NCI-H1930 (cell line): ENCODE data around the gene KMT2B.
"Not testable (repeated sequence)": the region's sequence is repeated elsewhere in the genome, so short reads cannot be mapped to it uniquely, and the experiment has no call there.

Experiments
- DNase-seq, 2 experiments: peaks; one replicate each; lab custom pipeline; 2025; lab: John Stamatoyannopoulos, UW

Gene KMT2B

DNA sequence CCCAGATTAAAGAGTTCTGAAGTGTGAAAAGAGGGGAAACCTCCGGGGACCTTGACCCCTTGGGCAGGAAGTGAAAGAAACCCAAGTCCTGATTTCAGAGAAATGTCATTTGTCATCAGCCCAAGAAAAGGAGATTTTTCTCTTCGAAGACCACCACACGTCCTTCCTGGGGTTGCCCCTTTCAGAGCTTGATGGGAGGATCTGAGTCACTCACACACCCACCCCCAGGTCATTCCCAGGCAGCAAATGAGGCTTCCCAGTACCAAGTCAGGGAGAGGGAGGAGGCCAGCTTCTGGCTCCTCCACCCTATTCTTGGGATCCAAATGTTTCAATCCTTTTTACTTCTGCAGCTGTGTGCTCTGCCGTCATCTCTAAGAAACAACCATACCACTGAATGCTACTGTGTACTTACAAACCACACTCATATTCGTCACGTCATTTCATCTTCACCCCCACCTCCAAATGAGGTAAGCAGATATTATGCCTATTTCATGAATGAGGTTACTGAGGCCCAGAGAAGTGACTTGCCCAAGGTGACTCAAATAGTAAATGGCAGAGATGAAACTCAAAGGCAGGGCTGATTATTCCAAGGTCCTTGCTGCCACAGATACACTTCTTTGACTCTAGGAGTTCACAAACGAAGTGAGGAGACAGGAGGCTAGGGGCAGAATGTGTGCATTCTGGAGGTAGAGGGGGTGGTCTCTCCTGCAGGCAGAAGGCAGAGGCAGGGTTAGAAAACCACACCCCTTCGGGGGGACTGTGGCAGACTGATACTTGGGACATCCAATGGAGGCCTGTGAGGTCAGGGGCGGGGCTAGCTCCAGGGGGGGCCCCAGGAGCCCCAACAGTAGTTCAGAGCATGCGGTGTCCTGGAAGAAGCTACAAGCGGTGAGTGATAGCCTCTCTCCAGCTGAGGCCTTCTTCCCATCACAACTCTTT lies 5.0 kb upstream of the KMT2B start:
- no peak for DNase-seq

DNA sequence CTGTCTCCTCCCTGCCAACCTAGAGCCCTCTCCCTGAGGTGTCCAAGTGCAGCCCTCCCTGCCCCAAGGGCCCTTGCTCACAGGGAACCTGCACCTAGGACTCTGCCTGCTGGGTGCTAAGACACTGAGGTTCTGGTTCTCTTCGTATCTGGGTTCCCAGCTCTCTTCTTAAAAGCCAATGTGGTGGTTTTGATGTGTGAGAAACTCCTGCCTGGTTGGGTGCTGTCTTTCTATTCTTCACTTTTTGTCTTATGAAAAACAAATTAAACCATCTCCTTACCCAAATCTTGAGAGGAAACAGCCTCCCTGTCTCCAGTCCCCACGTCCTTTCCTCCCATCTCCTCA lies 4.3 kb upstream of the KMT2B start:
- no peak for DNase-seq

DNA sequence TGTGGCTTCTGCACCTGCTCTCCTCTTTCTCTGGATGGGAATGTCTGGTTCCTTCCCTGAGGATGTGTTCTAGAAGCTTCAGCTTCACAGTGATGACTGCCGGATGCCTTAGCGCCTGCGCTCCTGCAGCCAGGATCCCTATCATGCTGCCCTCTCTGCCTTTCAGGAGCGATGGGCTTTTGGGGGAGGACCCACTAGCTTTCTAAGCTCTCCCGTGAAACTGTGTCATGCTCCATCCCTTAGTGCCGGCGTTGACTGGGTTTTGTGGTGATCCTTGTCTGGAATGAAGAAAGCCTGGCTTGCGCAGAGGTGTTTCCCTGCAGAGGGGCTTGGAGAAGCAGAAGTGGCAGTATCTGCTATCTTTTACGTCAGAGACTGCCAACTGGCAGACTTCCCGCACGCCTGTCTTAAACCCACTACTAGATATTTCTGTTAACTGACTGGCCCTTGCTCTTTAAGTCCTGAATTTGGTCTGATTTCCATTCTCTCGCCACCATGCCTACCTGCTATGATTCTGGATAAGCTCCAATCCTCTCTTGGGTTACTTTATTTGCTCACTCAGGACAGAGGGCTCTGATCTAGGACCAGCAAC lies 3.8 kb upstream of the KMT2B start:
- DNase-seq: no peak

DNA sequence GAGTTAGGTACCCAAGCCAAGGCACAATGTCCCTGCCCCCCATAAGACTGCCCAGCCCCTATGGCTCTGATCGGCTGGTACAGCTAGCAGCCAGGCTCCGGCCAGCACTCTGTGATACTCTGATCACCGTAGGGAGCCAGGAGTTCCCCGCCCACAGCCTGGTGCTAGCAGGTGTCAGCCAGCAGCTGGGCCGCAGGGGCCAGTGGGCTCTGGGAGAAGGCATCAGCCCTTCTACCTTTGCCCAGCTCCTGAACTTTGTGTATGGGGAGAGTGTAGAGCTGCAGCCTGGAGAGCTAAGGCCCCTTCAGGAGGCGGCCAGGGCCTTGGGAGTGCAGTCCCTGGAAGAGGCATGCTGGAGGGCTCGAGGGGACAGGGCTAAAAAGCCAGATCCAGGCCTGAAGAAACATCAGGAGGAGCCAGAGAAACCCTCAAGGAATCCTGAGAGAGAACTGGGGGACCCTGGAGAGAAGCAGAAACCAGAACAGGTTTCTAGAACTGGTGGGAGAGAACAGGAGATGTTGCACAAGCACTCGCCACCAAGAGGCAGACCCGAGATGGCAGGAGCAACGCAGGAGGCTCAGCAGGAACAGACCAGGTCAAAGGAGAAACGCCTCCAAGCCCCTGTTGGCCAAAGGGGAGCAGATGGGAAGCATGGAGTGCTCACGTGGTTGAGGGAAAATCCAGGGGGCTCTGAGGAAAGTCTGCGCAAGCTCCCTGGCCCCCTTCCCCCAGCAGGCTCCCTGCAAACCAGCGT lies 3.0 kb upstream of the KMT2B start:
- DNase-seq: no peak

DNA sequence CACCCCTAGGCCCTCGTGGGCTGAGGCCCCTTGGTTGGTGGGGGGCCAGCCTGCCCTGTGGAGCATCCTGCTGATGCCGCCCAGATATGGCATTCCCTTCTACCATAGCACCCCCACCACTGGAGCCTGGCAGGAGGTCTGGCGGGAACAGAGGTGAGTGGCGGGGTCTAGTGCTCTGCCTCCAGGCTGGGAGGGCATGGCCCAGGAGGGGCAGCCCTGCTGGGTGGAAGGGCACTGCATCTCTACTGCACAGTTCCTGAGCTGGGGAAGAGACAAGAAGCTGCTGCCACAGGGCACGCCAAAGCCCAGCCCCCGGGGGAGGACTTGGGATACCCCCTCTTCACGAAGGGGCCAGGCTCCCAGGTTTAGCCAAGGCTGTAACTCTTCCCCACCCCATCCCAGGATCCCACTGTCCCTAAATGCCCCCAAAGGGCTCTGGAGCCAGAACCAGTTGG lies 2.4 kb upstream of the KMT2B start:
- DNase-seq: no peak

DNA sequence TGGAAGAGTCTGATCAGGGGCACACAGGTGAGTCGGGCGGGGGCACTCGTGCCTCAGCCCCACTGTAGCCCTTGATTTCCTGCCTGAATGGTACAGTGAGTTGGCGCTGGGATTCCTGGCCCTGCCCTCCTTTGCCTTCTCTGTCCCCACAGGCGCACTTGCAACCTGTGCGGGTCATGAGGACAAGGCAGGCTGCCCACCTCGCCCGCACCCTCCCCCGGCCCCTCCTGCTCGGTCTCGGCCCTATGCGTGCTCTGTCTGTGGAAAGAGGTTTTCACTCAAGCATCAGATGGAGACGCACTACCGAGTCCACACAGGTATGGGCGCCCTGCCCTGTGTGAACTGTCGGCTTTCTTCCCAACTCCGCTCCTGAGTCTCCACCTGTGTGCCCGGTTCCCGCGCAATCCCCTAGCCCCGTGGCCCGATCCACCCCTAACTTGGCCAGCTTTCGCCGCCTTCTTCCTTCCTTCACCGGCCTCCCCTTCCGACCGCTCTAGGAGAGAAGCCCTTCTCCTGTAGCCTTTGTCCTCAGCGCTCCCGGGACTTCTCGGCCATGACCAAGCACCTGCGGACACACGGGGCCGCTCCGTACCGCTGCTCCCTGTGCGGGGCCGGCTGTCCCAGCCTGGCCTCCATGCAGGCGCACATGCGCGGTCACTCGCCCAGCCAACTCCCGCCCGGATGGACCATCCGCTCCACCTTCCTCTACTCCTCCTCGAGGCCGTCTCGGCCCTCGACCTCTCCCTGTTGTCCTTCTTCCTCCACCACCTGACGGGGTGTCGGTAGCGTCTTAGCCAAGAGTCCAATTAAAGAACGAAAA lies 1.6 kb upstream of the KMT2B start:
- DNase-seq: no peak

DNA sequence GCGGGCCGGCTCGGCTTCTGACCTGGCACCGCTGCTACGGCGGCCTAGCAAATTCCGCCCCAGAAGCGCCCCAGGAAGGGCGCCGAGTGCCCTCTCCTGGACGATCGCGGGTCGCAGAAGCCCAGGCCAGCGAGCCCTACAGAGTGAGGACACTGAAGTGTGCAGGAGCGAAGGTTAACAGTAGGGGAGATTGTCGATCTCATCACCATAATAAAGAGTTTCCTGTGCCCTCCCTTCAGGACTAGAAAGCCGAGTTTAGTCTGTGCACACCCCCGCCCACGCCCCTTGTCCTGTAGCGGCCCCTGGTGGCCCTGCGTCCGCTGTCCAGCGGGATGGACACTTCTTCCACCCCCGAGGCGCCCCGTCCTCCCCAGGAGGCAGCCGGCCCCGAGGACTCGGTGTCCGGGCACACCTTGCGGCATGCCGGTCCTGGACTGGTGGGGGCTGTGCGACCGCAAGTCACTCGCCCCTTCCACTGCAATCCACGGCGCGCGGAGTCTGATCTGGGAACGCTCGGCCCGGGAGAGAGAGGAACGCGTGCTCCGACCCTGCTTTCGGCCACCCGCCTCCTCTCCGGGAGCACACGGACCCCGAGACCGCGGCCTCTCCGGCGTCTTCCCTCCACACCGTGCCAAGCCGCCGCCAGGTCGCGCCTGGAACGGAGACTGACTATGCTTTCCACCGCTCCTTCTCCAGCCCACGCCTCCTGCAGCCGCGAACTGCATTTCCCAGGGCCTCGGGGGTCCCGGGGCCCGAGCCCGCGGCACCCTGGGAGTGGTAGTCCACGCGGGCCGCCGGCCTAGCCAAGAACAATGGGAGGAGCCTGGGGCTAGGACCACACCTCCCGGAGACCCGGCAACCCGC lies 770 bp upstream of the KMT2B start:
- peak; percentile 83 to 87 for DNase-seq

DNA sequence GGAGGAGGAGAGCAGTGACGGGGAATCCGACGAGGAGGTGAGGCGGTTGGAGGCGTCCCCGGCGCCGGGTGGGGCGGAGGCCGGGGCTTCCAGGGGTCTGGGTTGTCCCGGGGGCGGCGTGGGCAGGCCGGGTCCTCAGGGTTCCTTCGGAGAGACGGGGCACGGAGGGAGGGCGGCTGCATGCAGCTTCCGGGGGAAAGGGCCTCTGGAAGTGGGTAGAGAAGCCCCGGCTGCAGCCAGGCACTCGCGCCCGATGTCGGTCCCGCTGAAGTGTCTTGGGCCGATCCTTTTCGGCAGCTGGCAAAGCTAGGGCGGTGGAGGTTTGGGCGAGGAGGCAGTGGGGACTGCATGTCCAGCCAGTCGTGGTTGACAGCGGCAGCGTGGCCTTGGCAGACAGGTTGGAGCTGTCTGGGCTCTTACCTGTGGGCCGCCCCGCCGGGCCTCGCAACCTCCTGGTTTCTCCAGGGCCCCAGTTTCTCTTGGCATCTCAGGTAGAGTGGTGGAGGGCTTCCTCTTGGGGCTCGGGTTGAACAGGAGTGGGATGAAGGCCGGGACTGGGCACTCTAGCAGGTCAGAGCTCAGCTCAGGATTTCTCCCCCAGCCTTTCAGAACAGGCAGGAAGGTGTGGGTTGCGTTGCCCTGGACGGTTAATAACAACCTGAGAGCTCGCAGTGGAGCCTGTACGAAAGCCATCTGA lies 690 bp downstream of the KMT2B start:
- no peak for DNase-seq

DNA sequence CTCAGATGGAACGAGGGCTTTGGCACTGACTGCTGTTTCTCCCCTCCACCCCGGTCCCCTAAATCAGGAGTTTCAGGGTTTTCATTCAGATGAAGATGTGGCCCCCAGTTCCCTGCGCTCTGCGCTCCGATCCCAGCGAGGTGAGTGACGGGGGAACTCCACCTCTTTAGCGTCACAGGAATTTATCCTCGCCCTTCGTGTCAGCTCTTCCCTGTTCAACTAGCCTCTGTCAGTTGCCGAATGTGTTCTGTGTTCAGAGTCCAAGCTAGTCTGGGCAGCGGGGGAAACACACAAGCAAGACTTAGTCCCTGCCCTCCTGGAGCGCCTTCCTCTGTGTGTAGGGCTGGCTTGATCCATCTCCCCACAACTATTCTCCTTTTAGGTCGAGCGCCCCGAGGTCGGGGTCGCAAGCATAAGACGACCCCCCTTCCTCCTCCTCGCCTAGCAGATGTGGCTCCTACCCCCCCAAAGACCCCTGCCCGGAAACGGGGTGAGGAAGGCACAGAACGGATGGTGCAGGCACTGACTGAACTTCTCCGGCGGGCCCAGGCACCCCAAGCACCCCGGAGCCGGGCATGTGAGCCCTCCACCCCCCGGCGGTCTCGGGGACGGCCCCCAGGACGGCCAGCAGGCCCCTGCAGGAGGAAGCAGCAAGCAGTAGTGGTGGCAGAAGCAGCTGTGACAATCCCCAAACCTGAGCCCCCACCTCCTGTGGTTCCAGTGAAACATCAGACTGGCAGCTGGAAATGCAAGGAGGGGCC lies 1.8 kb downstream of the KMT2B start:
- no peak for DNase-seq

DNA sequence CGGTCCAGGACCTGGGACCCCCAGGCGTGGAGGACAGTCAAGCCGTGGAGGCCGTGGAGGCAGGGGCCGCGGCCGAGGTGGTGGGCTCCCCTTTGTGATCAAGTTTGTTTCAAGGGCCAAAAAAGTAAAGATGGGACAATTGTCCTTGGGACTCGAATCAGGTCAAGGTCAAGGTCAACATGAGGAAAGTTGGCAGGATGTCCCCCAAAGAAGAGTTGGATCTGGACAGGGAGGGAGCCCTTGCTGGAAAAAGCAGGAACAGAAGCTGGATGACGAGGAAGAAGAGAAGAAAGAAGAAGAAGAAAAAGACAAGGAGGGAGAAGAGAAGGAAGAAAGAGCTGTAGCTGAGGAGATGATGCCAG lies 2.3 kb downstream of the KMT2B start:
- no peak for DNase-seq

DNA sequence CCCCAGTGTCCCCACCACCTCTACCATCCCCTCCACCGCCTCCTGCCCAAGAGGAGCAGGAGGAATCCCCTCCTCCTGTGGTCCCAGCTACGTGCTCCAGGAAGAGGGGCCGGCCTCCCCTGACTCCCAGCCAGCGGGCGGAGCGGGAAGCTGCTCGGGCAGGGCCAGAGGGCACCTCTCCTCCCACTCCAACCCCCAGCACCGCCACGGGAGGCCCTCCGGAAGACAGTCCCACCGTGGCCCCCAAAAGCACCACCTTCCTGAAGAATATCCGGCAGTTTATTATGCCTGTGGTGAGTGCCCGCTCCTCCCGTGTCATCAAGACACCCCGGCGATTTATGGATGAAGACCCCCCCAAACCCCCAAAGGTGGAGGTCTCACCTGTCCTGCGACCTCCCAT lies 2.8 kb downstream of the KMT2B start:
- DNase-seq: no peak

DNA sequence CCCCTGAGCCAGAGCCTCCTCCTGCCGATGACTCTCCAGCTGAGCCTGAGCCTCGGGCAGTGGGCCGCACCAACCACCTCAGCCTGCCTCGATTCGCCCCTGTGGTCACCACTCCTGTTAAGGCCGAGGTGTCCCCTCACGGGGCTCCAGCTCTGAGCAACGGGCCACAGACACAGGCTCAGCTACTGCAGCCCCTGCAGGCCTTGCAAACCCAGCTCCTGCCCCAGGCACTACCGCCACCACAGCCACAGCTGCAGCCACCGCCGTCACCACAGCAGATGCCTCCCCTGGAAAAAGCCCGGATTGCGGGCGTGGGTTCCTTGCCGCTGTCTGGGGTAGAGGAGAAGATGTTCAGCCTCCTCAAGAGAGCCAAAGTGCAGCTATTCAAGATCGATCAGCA lies 3.6 kb downstream of the KMT2B start:
- no peak for DNase-seq

DNA sequence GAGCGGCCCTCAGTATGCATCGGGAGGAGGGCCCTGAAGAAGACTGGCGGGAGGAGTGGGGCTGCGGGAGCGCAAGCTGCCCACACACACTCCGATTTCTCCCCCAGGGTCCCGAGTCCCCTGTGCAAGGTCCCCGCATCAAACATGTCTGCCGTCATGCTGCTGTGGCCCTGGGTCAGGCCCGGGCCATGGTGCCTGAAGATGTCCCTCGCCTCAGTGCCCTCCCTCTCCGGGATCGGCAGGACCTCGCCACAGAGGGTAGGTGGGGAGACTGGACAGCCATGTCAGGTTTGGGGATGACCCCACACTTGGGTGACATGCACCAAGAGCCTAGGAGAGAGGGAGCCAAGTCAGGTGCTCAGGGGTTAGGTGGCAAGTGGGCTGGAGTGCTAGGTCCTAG lies 4.7 kb downstream of the KMT2B start:
- no peak for DNase-seq

DNA sequence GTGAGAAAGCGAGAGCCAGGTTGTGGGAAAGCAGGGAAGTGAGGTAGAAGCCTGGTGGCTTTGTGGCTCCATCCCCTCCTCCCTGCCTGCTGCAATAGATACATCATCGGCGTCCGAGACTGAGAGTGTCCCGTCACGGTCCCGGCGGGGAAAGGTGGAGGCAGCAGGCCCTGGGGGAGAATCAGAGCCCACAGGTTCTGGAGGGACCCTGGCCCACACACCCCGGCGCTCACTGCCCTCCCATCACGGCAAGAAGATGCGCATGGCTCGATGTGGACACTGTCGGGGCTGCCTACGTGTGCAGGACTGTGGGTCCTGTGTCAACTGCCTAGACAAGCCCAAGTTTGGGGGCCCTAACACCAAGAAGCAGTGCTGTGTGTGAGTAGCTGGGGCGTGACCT lies 5.1 kb downstream of the KMT2B start:
- no peak for DNase-seq

DNA sequence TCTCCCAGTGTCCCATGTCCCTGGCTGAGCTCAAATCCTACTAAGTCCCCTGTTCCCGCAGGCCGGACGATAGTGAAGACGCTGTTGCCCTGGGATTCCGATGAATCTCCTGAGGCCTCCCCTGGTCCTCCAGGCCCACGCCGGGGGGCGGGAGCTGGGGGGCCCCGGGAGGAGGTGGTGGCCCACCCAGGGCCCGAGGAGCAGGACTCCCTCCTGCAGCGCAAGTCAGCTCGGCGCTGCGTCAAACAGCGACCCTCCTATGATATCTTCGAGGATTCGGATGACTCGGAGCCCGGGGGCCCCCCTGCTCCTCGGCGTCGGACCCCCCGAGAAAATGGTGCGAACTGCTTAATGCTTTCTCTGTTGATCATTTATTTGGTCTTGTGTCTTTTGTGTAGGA lies 5.9 kb downstream of the KMT2B start:
- DNase-seq: no peak

DNA sequence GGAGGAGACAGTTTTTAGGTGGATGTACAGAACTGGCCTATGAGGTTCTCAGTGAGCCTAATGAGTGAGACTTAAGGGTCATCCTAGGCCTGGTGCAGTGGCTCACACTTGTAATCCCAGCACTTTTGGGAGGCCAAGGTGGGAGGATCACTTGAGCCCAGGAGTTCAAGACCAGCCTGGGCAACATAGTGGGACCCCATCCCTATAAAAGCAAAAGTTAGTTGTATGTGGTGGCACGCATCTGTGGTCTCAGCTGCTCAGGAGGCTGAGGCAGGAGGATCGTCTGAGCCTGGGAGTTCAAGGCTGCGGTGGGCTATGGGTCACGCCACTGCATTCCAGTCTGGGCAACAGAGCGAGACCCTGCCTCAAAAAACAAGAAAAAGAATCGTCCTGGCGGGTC lies 6.3 kb downstream of the KMT2B start:
- not testable (repeated sequence) for DNase-seq

DNA sequence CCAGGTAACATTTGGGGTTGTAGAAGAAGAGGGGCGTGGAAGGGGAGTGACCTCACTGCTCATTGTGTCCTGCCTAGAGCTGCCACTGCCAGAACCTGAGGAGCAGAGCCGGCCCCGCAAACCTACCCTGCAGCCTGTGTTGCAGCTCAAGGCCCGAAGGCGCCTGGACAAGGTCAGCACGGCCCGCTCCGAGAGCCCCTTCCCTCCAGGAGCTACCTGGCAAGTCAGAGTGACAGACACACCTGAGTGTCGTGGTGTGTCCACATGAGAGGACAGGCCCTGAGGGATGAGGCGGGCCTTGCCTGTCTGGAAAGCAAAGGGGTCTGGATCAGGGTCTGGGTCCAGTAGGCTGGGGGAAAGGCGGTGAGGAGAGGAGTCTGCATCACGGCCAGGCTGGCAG lies 6.8 kb downstream of the KMT2B start:
- DNase-seq: no peak

DNA sequence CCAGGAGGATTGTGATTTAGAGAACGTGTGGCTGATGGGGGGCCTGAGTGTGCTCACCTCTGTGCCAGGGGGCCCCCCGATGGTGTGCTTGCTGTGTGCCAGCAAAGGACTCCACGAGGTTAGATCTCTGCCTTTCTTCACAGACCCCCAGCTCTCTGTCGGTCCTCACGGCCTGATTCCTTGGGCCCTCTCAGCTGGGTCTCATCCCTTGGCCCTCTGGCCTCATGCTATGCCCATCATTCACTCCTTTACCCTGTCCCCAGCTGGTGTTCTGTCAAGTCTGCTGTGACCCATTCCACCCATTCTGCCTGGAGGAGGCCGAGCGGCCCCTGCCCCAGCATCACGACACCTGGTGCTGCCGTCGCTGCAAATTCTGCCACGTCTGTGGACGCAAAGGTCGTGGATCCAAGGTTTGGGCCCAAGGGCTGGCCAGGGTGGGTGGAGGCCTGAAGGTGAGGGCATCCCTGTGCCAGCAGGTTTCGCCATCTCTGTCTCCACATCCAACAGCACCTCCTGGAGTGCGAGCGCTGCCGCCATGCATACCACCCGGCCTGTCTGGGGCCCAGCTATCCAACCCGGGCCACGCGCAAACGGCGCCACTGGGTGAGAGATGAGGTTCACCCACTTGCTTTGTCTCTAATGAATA lies 7.5 kb downstream of the KMT2B start:
- DNase-seq: no peak
